H1 (cell line): Measurements from ENCODE around the gene TMED8. TPM values are rescaled to one million over a fixed set of nuclear protein-coding genes. Genes with fewer than 3 reads are reported as not detected.

ENCODE experiments used
- CTCF ChIA-PET: fragments of 300-600 bp; sonication (Branson Sonifier 250); formaldehyde crosslinking; loops from one replicate; lab custom pipeline; 2021; ENCODE audit not compliant: partially characterized antibody; lab: Charles Lee
- POLR2A ChIA-PET: fragments of 300-600 bp; sonication (Branson Sonifier 250); formaldehyde crosslinking; loops from one replicate; lab custom pipeline; 2021; ENCODE audit warnings: inconsistent platforms; ENCODE audit not compliant: partially characterized antibody; lab: Charles Lee
- DNase-seq, 2 experiments: peaks; one replicate each; pipeline versions ENCODE4 v3.0.0 to v3.0.0-alpha.2; 2010 to 2022; ENCODE audit warnings: low spot score in 2 of 2, low read depth in 1 of 2, mixed read lengths in 1 of 2
- FAIRE-seq: peaks from 2 replicates; lab custom pipeline; 2011; peaks lifted over from hg19 to GRCh38; lab: Jason Lieb, UNC
- H2AFZ ChIP-seq: 2 replicates; pipeline ENCODE4 v1.8.1; 2012; ENCODE audit warnings: low read length, inconsistent platforms
- H2AK5ac ChIP-seq: 2 replicates; pipeline ENCODE4 v1.6.1; 2013; ENCODE audit warnings: low read depth, low read length
- H2BK120ac ChIP-seq: replicated peaks from 2 replicates; pipeline ENCODE3; 2013; ENCODE audit warnings: low read depth, low read length, inconsistent platforms
- H2BK12ac ChIP-seq: 2 replicates; pipeline ENCODE4 v1.6.1; 2013; ENCODE audit warnings: low read depth, low read length
- H2BK15ac ChIP-seq: 2 replicates; pipeline ENCODE4 v1.6.1; 2013; ENCODE audit warnings: low read length
- H2BK20ac ChIP-seq: 2 replicates; pipeline ENCODE4 v1.6.1; 2013; ENCODE audit warnings: low read length
- H2BK5ac ChIP-seq: 2 replicates; pipeline ENCODE4 v1.6.1; 2013; ENCODE audit warnings: low read depth, low read length
- H3K14ac ChIP-seq: 2 replicates; pipeline ENCODE4 v1.6.1; 2013; ENCODE audit warnings: inconsistent platforms; ENCODE audit not compliant: insufficient read length
- H3K18ac ChIP-seq: 2 replicates; pipeline ENCODE4 v1.6.1; 2013; ENCODE audit warnings: low read length; ENCODE audit errors: extremely low read depth
- H3K23ac ChIP-seq: 2 replicates; pipeline ENCODE4 v1.6.1; 2013; ENCODE audit warnings: inconsistent platforms; ENCODE audit not compliant: insufficient read length
- H3K23me2 ChIP-seq: 2 replicates; pipeline ENCODE4 v1.6.1; 2013; ENCODE audit warnings: low read depth, low read length
- H3K27ac ChIP-seq: 2 replicates; pipeline ENCODE4 v1.6.1; 2011; ENCODE audit warnings: low read depth, low read length, inconsistent platforms
- H3K27me3 ChIP-seq, 4 experiments: replicated peaks in 1 of 4; 1 replicate in 1 of 4; 2 replicates in 3 of 4; pipeline versions ENCODE4 v1.6.1 to v1.8.1; 2011 to 2013; ENCODE audit warnings: low read length in 3 of 4, mild to moderate bottlenecking in 3 of 4, inconsistent platforms in 2 of 4, mixed read lengths in 2 of 4, moderate library complexity in 1 of 4; ENCODE audit not compliant: control insufficient read depth in 3 of 4, insufficient read depth in 3 of 4; ENCODE audit errors: extremely low read depth in 1 of 4
- H3K36me3 ChIP-seq, 4 experiments: 2 replicates each; pipeline versions ENCODE4 v1.6.1 to v1.8.1; 2011 to 2013; ENCODE audit warnings: mild to moderate bottlenecking in 4 of 4, low read length in 3 of 4, moderate library complexity in 2 of 4, control low read depth in 1 of 4, inconsistent platforms in 1 of 4; ENCODE audit not compliant: insufficient read depth in 4 of 4, control insufficient read depth in 2 of 4
- H3K4ac ChIP-seq: replicated peaks from 2 replicates; pipeline ENCODE3; 2013; ENCODE audit warnings: low read length, low read depth, mixed read lengths, inconsistent platforms; ENCODE audit not compliant: insufficient read length
- H3K4me1 ChIP-seq, 4 experiments: replicated peaks in 1 of 4; 1 replicate in 1 of 4; 2 replicates in 3 of 4; pipeline versions ENCODE4 v1.6.1 to v1.8.1; 2011 to 2013; ENCODE audit warnings: low read length in 3 of 4, inconsistent platforms in 2 of 4, mixed read lengths in 1 of 4; ENCODE audit not compliant: insufficient read depth in 4 of 4, control insufficient read depth in 3 of 4
- H3K4me2 ChIP-seq, 2 experiments: 2 replicates each; pipeline versions ENCODE4 v1.6.1 to v1.8.1; 2011 to 2013; ENCODE audit warnings: low read depth in 2 of 2, low read length in 2 of 2, control low read depth in 1 of 2, inconsistent platforms in 1 of 2, mild to moderate bottlenecking in 1 of 2; ENCODE audit not compliant: insufficient read depth in 1 of 2
- H3K4me3 ChIP-seq, 4 experiments: fragments of 200-600, 300-600 bp in 1 of 4; sonication (generic), shearing (Covaris generic), sonication (Bioruptor Twin) in 1 of 4; 2 replicates each; pipeline versions ENCODE4 v1.5.1 to v1.8.1; 2011 to 2016; ENCODE audit warnings: low read length in 4 of 4, low read depth in 3 of 4, control low read depth in 2 of 4, inconsistent platforms in 2 of 4, mild to moderate bottlenecking in 2 of 4, mixed read lengths in 1 of 4, moderate library complexity in 1 of 4; ENCODE audit not compliant: insufficient read depth in 2 of 4; ENCODE audit errors: extremely low read depth in 1 of 4
- H3K56ac ChIP-seq: replicated peaks from 2 replicates; pipeline ENCODE3; 2013; ENCODE audit warnings: low read depth, mild to moderate bottlenecking, mixed read lengths, low read length, inconsistent platforms; ENCODE audit not compliant: insufficient read length
- H3K79me1 ChIP-seq: 2 replicates; pipeline ENCODE4 v1.6.1; 2013; ENCODE audit warnings: low read depth, low read length, control low read depth
- H3K79me2 ChIP-seq, 2 experiments: 2 replicates each; pipeline versions ENCODE4 v1.6.1 to v1.8.1; 2012 to 2013; ENCODE audit warnings: low read length in 2 of 2, mild to moderate bottlenecking in 2 of 2, inconsistent platforms in 1 of 2; ENCODE audit not compliant: insufficient read depth in 2 of 2, control insufficient read depth in 1 of 2
- H3K9ac ChIP-seq, 4 experiments: replicated peaks in 1 of 4; 1 replicate in 1 of 4; 2 replicates in 3 of 4; pipeline versions ENCODE4 v1.6.1 to v1.8.1; 2011 to 2013; ENCODE audit warnings: low read depth in 3 of 4, low read length in 3 of 4, control low read depth in 2 of 4, mild to moderate bottlenecking in 2 of 4, moderate library complexity in 2 of 4, inconsistent platforms in 1 of 4; ENCODE audit errors: extremely low read depth in 1 of 4
- H3K9me3 ChIP-seq, 2 experiments: 2 replicates each; pipeline versions ENCODE4 v1.6.1 to v1.8.1; 2012 to 2013; ENCODE audit warnings: mild to moderate bottlenecking in 2 of 2, moderate library complexity in 2 of 2, control low read depth in 1 of 2, inconsistent platforms in 1 of 2, low read depth in 1 of 2, low read length in 1 of 2, mixed read lengths in 1 of 2; ENCODE audit not compliant: insufficient read depth in 2 of 2
- H4K20me1 ChIP-seq, 2 experiments: replicated peaks in 1 of 2; 2 replicates each; pipeline versions ENCODE3 to v1.8.1; 2011 to 2013; ENCODE audit warnings: inconsistent platforms in 2 of 2, low read length in 2 of 2, mild to moderate bottlenecking in 1 of 2; ENCODE audit not compliant: insufficient read depth in 2 of 2, control insufficient read depth in 1 of 2
- H4K5ac ChIP-seq: 2 replicates; pipeline ENCODE4 v1.6.1; 2013; ENCODE audit warnings: low read length, low read depth, mixed read lengths, inconsistent platforms; ENCODE audit not compliant: insufficient read length
- H4K8ac ChIP-seq: 2 replicates; pipeline ENCODE4 v1.8.0; 2013; ENCODE audit warnings: mild to moderate bottlenecking, moderate library complexity, low read length, inconsistent platforms; ENCODE audit not compliant: insufficient read depth; ENCODE audit errors: extremely low read depth
- H4K91ac ChIP-seq: replicated peaks from 2 replicates; pipeline ENCODE3; 2013; ENCODE audit warnings: low read length, mixed read lengths, inconsistent platforms; ENCODE audit not compliant: insufficient read length
- ASH2L ChIP-seq: fragments of 200-600, 300-600 bp; sonication (generic); IDR thresholded peaks from one replicate; pipeline ENCODE4 v1.7.1; 2017; ENCODE audit warnings: low read length
- ATF3 ChIP-seq: IDR thresholded peaks from 2 replicates; pipeline ENCODE4 v1.6.1; 2011; ENCODE audit warnings: low read depth, mild to moderate bottlenecking, low read length; ENCODE audit not compliant: insufficient read depth
- CEBPB ChIP-seq: IDR thresholded peaks from 2 replicates; pipeline ENCODE4 v1.6.1; 2012; ENCODE audit warnings: low read depth, low read length
- CTBP2 ChIP-seq: IDR thresholded peaks from 2 replicates; pipeline ENCODE4 v1.7.0; 2011; ENCODE audit warnings: borderline replicate concordance, mild to moderate bottlenecking, moderate library complexity, mixed read lengths, low read length; ENCODE audit not compliant: insufficient read depth, insufficient read length
- GTF2F1 ChIP-seq: IDR thresholded peaks from 2 replicates; pipeline ENCODE4 v1.6.1; 2012; ENCODE audit warnings: low read depth, low read length, improper control_type of control experiment, borderline replicate concordance
- RBBP5 ChIP-seq: IDR thresholded peaks from 2 replicates; pipeline ENCODE4 v1.7.1; 2012; ENCODE audit warnings: low read depth, mild to moderate bottlenecking, inconsistent platforms, low read length, moderate library complexity, borderline replicate concordance
- SP1 ChIP-seq: IDR thresholded peaks from 2 replicates; pipeline ENCODE4 v1.6.1; 2011; ENCODE audit warnings: low read depth, low read length
- WGBS, 2 experiments: shearing (Covaris generic) in 1 of 2; methylation state at CpG; one replicate each; pipeline versions ENCODE4 v1.1.6 to v1.1.7; 2013 to 2015; ENCODE audit warnings: low lambda C conversion rate in 2 of 2, mixed read lengths in 2 of 2, inconsistent platforms in 1 of 2, low coverage in 1 of 2, missing lambda C conversion rate in 1 of 2; ENCODE audit not compliant: insufficient replicate concordance in 2 of 2, insufficient coverage in 1 of 2, insufficient read length in 1 of 2; ENCODE audit errors: extremely low coverage in 1 of 2, missing lambda C conversion rate in 1 of 2; 5-methylcytosine and 5-hydroxymethylcytosine counted together
- polyA plus RNA-seq, 7 experiments: library from polyadenylated mRNA; depleted of rRNA in 3 of 7; stranded (reverse) in 5 of 7; unstranded in 2 of 7; fragments of >200 nt in 5 of 7; fragments of 200-250 nt in 2 of 7; gene quantifications; 1 replicate in 5 of 7; 2 replicates in 1 of 7; 4 replicates in 1 of 7; pipeline versions ENCODE4 v1.2.1 to v1.2.3, GENCODE V29; 2011 to 2013; ENCODE audit warnings: missing spikeins in 2 of 7, mixed read lengths in 2 of 7
- total RNA-seq: library from RNA; stranded (reverse); fragmentation: NEBNext Ultra II Directional; extraction: Animal tissue kit (Norgen Biotek cat#: 25700); gene quantifications from 2 replicates; pipeline ENCODE4 v1.2.1, GENCODE V29; 2021

The TMED8 gene
- total and polyA plus RNA-seq, 2 of the 8 experiments (the other 6 are each of a cell fraction or from before 2014, with no cell fraction given), result 5.5 to 13.4 TPM

GRCh38 chr14:77337880-77338279, 39.0 kb downstream of the TMED8 start:
- no peaks in the 10 kb centered on the region for H3K27me3 ChIP-seq
- H3K36me3 ChIP-seq, result peaks cover 0 to 8% (median 0%) of the 10 kb centered on the region in 4 experiments; a peak in 2 of 8 replicates
- 39% methylated on average over 3 of the region's 3 CpGs; no CpG with 5 or more reads in 1 of the 2 experiments for WGBS, 2 experiments
- no peak overlapping the region for H3K23ac ChIP-seq
- peaks cover 3 to 15% (median 6%) of the 10 kb centered on the region in 4 experiments; a peak in 6 of 7 replicates for H3K4me1 ChIP-seq
- CTCF ChIA-PET, result interaction anchor here (1.6 to 3.1 kb wide), 3 partner anchors 12 to 37 kb away, joined by 4 to 15 read pairs (median 12); no protein-coding TSS in a partner anchor
- H3K27ac ChIP-seq, result peak overlapping the region; percentile 64
- no peak overlapping the region; the same call in 1 of the 2 replicates for H2BK5ac ChIP-seq
- peak overlapping the region; percentile 36 to 42; a peak in 3 of 4 replicates for H3K4me2 ChIP-seq
- no peak overlapping the region for H2AFZ ChIP-seq
- H4K20me1 ChIP-seq, result no peaks in the 10 kb centered on the region
- no peak overlapping the region for H3K9ac ChIP-seq
- POLR2A ChIA-PET, result interaction anchor here (0.6 to 2.5 kb wide), 3 partner anchors 12 to 20 kb away, joined by 3 to 12 read pairs (median 3); partner anchors contain the start of genes GSTZ1 and POMT2
- H3K14ac ChIP-seq, result no peak overlapping the region
- no peak overlapping the region for H3K56ac ChIP-seq
- H2BK120ac ChIP-seq, result no peak overlapping the region
- H3K79me2 ChIP-seq, result no peaks in the 10 kb centered on the region
- no peak overlapping the region for H4K8ac ChIP-seq
- no peaks in the 10 kb centered on the region for H3K79me1 ChIP-seq
- H3K4ac ChIP-seq, result no peak overlapping the region
- H3K9me3 ChIP-seq, result 0 out of 4 replicates have a peak, but pooled peaks cover 0 to 2% of the 10 kb centered on the region in 2 experiments
- no peak for DNase-seq
- peak overlapping the region; percentile 34 for H4K5ac ChIP-seq
- no peak overlapping the region for H2AK5ac ChIP-seq
- no peak overlapping the region for H2BK12ac ChIP-seq
- no peak overlapping the region for H2BK20ac ChIP-seq
- H3K18ac ChIP-seq, result no peak overlapping the region
- H3K4me3 ChIP-seq, result peak overlapping the region in 1 of 4 experiments; percentile 23; a peak in 1 of 8 replicates
- H4K91ac ChIP-seq, result no peak overlapping the region
- no peaks in the 10 kb centered on the region; the same call in 1 of the 2 replicates for H3K23me2 ChIP-seq
- H2BK15ac ChIP-seq, result no peak overlapping the region
- peak; percentile 24 for FAIRE-seq
- TF ChIP-seq ATF3 (no peak), RBBP5 (no peak), CTBP2 (no peak), GTF2F1 (no peak), ASH2L (peak; percentile 23), CEBPB (no peak), SP1 (no peak)
